Activated T-helper 17 cell treated with anti-CD3 and anti-CD28 coated beads, Interleukin-2, amount 50 U/mL, for 72 hours (primary cell): ENCODE measurements around the gene ZNF594. TPM values are rescaled to one million over a fixed set of nuclear protein-coding genes. Genes with fewer than 3 reads are reported as not detected.
"Not testable (repeated sequence)": the region's sequence is repeated elsewhere in the genome, so short reads cannot be mapped to it uniquely, and the experiment has no call there.

ENCODE experiments used
- ATAC-seq: fragments of 150-1000 bp; cut with Tn5 transposase; replicated peaks from 2 replicates; pipeline ENCODE4 v1.10.0; 2021; ENCODE audit warnings: mild to moderate bottlenecking, moderate library complexity
- H3K27ac Mint-ChIP-seq: one replicate; pipeline ENCODE4 v1.8.0; 2022; ENCODE audit warnings: mixed read lengths
- H3K27me3 Mint-ChIP-seq: one replicate; pipeline ENCODE4 v1.8.0; 2022; ENCODE audit warnings: mixed read lengths
- H3K36me3 Mint-ChIP-seq: one replicate; pipeline ENCODE4 v1.8.0; 2022; ENCODE audit warnings: low read depth, mild to moderate bottlenecking, mixed read lengths
- H3K4me1 Mint-ChIP-seq: one replicate; pipeline ENCODE4 v1.8.0; 2022; ENCODE audit warnings: mixed read lengths
- H3K4me3 Mint-ChIP-seq: one replicate; pipeline ENCODE4 v1.8.0; 2022; ENCODE audit warnings: mild to moderate bottlenecking, mixed read lengths
- H3K9me3 Mint-ChIP-seq: one replicate; pipeline ENCODE4 v1.8.0; 2022; ENCODE audit warnings: mixed read lengths
- total RNA-seq, 2 donors: library from RNA; stranded (reverse); gene quantifications; one replicate each; pipeline ENCODE4 v1.2.3, GENCODE V29; 2022

The ZNF594 gene
- total RNA-seq, 2 donors from 2014 or later: 4.7 to 6.3 TPM

DNA sequence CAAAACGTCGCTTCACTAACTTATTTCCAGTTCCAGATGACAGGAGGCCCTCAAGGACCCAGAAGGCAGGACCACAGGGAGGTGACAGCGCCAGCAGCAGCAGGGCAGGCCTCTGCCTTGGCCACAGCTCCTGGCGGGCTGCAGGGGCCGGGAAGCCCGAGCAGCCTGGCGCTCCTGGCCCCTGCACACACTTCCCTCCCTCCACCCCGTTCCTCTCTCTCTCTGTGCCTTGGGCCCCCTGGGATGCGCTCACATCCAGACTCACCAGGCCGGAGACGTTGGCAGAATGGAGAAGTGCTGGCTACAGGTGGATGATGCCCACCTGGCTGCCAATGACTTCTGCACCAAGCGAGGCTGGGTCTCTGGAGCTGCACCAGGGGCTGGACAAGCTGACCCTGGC is 12.7 kb downstream of the ZNF594 start:
- Mint-ChIP-seq H3K4me3 (no peak overlapping the region), H3K36me3 (peaks cover 39% of the 10 kb centered on the region), H3K27me3 (no peaks in the 10 kb centered on the region), H3K27ac (no peak overlapping the region), H3K9me3 (peaks cover 39% of the 10 kb centered on the region), H3K4me1 (no peaks in the 10 kb centered on the region)
- no peak for ATAC-seq

DNA sequence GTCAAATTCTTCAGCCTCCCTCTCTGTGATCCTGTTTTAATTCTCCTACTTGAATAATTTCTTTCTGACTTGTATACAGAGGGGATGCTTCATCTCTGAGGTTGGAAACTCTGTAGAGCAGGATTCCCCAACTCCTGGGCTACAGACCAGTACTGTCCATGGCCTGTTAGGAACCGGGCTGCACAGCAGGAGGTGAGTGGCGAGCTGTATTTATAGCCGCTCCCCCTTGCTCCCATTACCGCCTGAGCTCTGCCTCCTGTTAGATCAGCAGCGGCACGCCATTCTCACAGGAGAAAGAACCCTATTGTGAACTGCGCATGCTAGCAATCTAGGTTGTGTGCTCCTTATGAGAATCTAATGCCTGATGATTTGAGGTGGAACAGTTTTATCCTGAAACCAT is 16.6 kb downstream of the ZNF594 start:
- H3K27me3 Mint-ChIP-seq, H3K4me3 Mint-ChIP-seq, ATAC-seq, H3K27ac Mint-ChIP-seq, H3K4me1 Mint-ChIP-seq, H3K9me3 Mint-ChIP-seq: not testable (repeated sequence)
- peaks cover 21% of the 10 kb centered on the region for H3K36me3 Mint-ChIP-seq

DNA sequence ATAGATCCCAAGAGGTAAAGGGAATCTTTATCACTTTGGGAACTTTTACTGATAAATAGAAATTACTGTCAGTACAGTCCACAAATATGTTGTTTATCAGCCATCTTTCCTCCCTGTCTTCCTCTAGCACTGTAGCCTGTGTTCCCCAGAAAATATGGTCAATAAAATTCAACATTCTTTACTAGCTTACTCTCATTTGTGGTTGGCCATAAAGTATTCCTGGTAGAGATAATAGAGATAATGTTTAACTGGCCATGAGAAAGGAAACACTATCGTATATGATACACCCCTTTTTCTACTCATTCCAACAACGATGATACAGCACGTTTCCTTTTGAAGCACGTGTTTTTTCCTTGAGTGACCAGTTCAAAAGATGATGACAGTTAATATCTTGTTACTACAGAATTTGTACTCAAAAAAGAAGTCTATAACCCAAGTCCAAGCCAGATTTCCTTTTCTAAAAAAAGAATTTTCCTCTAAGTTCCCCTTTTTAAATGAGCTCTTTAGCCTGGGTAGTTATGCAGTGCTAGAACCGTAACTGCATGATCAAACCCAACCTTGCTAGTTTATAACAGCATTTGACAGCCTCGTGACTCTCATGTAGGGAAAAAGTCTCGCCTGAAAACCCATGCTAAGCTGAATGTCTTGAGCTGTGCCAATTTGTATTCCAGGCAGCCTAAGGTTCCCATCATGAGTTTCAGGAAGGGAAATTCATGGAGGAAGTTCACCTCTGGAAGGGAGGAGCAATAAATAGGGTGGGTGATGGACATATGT is 25.7 kb downstream of the ZNF594 start:
- H3K27me3 Mint-ChIP-seq: peaks cover 10% of the 10 kb centered on the region
- H3K4me1 Mint-ChIP-seq, H3K36me3 Mint-ChIP-seq, H3K27ac Mint-ChIP-seq, H3K4me3 Mint-ChIP-seq, H3K9me3 Mint-ChIP-seq, ATAC-seq: not testable (repeated sequence)

DNA sequence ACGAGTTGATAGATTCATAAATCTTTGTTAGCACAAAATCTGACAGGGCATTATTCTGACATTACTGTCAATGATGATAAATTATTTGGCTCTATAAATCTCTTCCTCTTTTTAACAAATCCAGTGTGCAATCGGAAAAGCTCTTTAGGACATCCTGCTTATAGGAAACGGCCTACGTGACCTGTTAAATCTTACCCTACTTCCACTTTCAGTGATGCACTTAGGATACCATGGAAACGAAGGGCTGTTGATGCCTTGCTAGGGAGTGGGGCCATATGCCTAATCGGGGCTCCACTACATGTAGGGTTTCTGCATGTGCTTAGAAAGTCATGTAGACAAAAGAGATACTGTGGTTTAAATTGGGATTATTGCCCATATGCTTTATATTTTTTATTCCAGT is 27.2 kb downstream of the ZNF594 start:
- Mint-ChIP-seq H3K27me3 (peaks cover 15% of the 10 kb centered on the region), H3K4me3 (no peak overlapping the region), H3K4me1 (no peaks in the 10 kb centered on the region), H3K36me3 (no peaks in the 10 kb centered on the region), H3K9me3 (no peaks in the 10 kb centered on the region), H3K27ac (no peak overlapping the region)
- ATAC-seq: no peak

DNA sequence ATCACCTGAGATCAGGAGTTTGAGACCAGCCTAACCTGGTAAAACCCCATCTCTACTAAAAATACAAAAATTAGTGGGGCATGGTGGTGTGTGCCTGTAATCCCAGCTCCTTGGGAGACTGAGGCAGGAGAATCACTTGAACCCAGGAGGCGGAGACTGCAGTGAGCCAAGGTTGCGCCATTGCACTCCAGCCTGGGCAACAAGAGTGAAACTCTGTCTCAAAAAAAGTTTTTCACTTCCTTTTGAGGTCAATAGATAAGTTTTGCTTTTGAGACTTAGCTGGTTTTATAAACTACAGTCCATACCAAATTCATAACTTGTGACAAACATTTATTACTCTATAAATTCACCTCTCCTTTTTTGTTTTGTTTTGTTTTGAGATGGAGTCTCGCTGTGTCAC is 29.9 kb downstream of the ZNF594 start:
- peaks cover 32% of the 10 kb centered on the region for H3K27me3 Mint-ChIP-seq
- H3K36me3 Mint-ChIP-seq, H3K4me1 Mint-ChIP-seq, H3K4me3 Mint-ChIP-seq, ATAC-seq, H3K27ac Mint-ChIP-seq, H3K9me3 Mint-ChIP-seq: not testable (repeated sequence)

DNA sequence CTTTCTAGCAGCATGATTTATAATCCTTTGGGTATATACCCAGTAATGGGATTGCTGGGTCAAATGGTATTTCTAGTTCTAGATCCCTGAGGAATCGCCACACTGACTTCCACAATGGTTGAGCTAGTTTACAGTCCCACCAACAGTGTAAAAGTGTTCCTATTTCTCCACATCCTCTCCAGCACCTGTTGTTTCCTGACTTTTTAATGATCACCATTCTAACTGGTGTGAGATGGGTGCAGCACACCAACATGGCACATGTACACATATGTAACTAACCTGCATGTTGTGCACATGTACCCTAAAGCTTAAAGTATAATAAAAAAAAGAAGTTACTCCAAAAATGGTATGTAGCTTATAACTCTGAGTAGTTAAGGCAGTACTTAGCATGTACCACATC is 31.0 kb downstream of the ZNF594 start:
- not testable (repeated sequence) for H3K4me3 Mint-ChIP-seq, H3K36me3 Mint-ChIP-seq, H3K4me1 Mint-ChIP-seq, H3K9me3 Mint-ChIP-seq, ATAC-seq, H3K27ac Mint-ChIP-seq
- peaks cover 32% of the 10 kb centered on the region for H3K27me3 Mint-ChIP-seq

DNA sequence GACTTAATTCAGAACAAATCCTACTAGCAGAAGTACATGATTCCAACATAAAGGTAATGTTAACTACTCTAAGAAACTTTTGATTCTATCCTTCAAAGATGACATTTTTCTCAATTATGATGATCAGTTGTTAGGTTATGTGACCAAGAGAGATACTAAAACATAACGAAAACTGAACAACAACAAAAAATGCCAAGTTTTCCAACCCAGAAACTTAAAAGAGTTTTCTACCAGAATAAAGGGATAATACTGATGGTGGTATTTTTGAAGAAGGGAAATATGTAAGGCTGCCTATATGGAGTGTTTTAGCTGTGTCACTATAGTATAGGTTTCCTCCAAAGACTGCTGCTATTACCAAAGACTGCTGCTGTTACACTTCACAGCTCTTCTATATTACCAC is 45.5 kb downstream of the ZNF594 start:
- not testable (repeated sequence) for H3K9me3 Mint-ChIP-seq, H3K4me3 Mint-ChIP-seq, H3K27ac Mint-ChIP-seq, ATAC-seq, H3K36me3 Mint-ChIP-seq, H3K27me3 Mint-ChIP-seq, H3K4me1 Mint-ChIP-seq

DNA sequence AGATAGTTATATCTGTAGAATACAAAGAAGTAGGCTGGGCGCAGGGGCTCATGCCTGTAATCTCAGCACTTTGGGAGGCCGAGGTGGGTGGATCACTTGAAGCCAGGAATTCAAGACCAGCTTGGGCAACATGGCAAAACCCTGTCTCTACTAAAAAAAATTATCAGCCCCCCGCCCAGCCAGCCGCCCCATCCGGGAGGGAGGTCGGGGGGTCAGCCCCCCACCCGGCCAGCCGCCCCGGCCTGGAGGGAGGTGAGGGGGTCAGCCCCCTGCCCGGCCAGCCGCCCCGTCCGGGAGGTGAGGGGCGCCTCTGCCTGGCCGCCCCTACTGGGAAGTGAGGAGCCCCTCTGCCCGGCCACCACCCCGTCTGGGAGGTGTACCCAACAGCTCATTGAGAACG is 48.8 kb downstream of the ZNF594 start:
- not testable (repeated sequence) for H3K9me3 Mint-ChIP-seq, H3K4me1 Mint-ChIP-seq, H3K4me3 Mint-ChIP-seq, H3K36me3 Mint-ChIP-seq, H3K27me3 Mint-ChIP-seq, H3K27ac Mint-ChIP-seq, ATAC-seq

GRCh38 chr17:5139458-5139732 is 52.3 kb downstream of the ZNF594 start:
- H3K27ac Mint-ChIP-seq: no peak overlapping the region
- H3K27me3 Mint-ChIP-seq: no peaks in the 10 kb centered on the region
- no peak for ATAC-seq
- H3K9me3 Mint-ChIP-seq: no peaks in the 10 kb centered on the region
- no peak overlapping the region for H3K4me3 Mint-ChIP-seq
- H3K4me1 Mint-ChIP-seq: no peaks in the 10 kb centered on the region
- no peaks in the 10 kb centered on the region for H3K36me3 Mint-ChIP-seq

DNA sequence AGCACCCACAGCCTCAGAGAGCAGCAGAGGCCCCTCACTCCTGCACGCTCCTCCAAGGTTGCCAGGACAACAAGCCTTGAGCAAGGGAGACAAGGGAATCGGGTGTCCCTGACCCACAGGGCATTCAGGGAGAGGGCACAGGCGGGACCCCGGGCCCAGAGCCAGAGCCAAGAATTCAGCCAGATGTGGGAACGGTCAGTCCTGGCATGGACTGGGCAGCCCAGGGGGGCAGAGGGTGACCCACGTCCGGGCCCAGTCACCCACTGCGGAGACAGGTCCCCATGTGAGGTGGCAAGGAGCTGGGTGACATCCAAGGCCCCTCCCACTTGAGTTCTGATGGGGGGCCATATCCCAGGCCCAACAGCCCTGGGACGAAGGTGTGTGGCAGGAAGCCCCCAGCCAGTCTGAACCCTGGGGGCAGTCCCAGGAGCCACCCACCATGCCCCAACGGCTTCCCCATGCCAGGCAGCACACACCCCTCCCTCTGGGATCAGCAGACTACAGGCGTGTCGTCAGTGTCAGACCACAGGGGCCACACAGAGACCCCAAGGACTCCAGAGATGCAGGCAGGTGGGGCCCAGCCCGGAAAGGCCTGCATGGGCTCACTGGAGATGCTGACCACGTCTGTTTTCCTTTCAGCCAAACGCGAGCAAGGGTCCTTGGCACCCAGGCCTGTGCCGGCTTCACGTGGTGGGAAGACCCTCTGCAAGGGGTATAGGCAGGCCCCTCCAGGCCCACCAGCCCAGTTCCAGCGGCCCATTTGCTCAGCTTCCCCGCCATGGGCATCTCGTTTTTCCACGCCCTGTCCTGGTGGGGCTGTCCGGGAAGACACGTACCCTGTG is 52.8 kb downstream of the ZNF594 start:
- no peaks in the 10 kb centered on the region for H3K4me1 Mint-ChIP-seq
- no peak overlapping the region for H3K27ac Mint-ChIP-seq
- no peaks in the 10 kb centered on the region for H3K36me3 Mint-ChIP-seq
- ATAC-seq: no peak
- H3K9me3 Mint-ChIP-seq: no peaks in the 10 kb centered on the region
- no peaks in the 10 kb centered on the region for H3K27me3 Mint-ChIP-seq
- no peak overlapping the region for H3K4me3 Mint-ChIP-seq

DNA sequence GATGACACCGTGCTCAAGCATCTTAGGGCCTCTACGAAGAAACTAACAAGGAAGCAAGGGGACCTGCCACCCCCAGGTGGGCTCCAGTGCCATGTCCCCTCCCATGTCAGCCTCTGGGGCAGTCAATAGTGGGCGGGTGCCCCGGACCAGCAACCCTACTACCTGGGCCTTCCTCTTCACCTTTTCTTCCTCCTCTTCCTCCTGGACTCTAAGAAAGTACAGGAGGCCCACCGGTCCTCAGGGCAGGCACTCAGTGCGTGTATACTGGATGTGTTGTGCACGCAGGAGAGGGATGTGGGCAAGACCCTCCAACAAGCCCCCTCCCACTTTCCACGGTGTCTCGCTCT is 53.5 kb downstream of the ZNF594 start:
- not testable (repeated sequence) for H3K27me3 Mint-ChIP-seq, H3K4me1 Mint-ChIP-seq, ATAC-seq, H3K9me3 Mint-ChIP-seq, H3K36me3 Mint-ChIP-seq, H3K27ac Mint-ChIP-seq, H3K4me3 Mint-ChIP-seq

DNA sequence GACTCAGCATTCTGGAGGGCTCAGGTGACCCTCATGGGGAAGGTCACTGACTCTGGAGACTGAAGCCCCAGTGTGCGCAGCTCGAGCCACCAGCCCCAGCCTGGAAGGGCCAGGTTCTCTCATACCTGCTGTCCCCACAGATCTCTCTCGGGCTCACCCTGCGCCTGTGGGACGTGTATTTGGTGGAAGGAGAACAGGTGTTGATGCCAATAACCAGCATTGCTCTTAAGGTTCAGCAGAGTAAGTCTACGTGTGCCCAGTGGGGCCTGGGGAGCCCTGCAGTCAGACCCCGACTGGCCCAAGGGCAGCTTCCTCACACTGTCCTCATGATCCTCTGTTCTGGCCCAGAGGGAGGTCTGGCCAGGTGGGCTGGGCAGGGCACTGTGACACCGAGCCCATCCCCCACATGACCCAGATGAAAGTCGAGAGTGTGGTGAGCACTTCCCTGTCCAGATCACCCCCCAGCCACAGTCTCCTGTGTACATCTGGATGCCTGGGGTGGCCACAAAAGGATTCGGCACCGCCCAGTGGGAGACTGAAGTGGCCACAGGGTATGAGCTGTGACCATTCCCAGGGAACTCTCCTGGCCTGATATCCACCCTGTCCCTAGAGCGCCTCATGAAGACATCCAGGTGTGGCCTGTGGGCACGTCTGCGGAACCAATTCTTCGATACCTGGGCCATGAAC is 54.0 kb downstream of the ZNF594 start:
- not testable (repeated sequence) for H3K27me3 Mint-ChIP-seq, H3K36me3 Mint-ChIP-seq, H3K4me1 Mint-ChIP-seq, H3K4me3 Mint-ChIP-seq, H3K27ac Mint-ChIP-seq, ATAC-seq, H3K9me3 Mint-ChIP-seq

DNA sequence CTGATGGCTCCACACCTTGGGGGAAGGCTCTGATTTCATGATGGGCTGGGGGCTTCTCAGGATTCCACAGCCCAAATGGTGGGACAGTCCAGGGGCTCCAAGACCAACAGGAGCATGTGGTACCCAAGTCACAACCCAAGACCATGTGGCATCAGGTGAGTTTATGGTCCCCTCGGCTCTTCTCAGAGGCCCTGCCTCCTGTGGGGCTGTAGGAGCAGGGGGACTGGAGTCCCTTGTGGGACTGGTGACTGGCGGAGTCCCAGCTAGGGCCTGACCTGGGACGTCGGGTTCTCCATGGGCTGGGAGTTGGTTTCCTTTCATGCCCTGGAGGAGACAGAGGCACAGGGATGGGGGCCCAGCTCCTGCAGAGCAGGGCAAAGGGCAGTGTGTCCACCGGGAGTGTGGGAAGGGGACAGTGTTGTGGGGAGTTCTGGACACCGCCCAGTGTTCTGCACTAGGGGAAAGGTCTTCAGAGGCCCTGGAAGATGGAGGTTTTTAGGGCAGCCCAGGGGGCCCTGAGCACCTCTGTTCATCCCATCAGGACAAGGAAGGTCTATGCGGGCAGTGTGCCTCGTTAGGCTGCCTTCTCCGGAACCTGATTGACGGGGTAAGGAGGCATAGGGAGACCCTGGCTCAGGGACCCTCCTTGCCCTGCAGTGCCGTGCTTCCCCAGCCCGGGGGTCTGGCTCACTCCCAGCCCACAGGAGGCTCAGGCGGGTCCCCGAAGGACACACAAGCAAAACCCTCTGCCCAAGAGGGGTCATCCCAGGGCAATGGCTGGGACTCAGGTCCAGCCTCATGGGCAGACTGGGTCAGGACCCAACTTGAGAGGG is 54.9 kb downstream of the ZNF594 start:
- not testable (repeated sequence) for H3K4me1 Mint-ChIP-seq, ATAC-seq, H3K4me3 Mint-ChIP-seq, H3K36me3 Mint-ChIP-seq, H3K27ac Mint-ChIP-seq, H3K9me3 Mint-ChIP-seq, H3K27me3 Mint-ChIP-seq

GRCh38 chr17:5135726-5136579 is 55.7 kb downstream of the ZNF594 start:
- H3K4me1 Mint-ChIP-seq: no peaks in the 10 kb centered on the region
- no peak overlapping the region for H3K27ac Mint-ChIP-seq
- no peaks in the 10 kb centered on the region for H3K36me3 Mint-ChIP-seq
- no peak overlapping the region for H3K4me3 Mint-ChIP-seq
- ATAC-seq: no peak
- H3K27me3 Mint-ChIP-seq: no peaks in the 10 kb centered on the region
- H3K9me3 Mint-ChIP-seq: no peaks in the 10 kb centered on the region
